HG03060 (cell line): ENCODE results near the gene IQGAP2.

Source experiments
- ATAC-seq: cut with Tn5 transposase; IDR thresholded peaks from one replicate; pipeline ENCODE4 v1.9.1; 2021; ENCODE audit warnings: low read depth, moderate number of reproducible peaks; ENCODE audit not compliant: unreplicated experiment

IQGAP2 gene

GRCh38 chr5:76634661-76635060, 231.6 kb downstream of the IQGAP2 start:
- no peak for ATAC-seq

GRCh38 chr5:76637490-76637889, 234.4 kb downstream of the IQGAP2 start:
- no peak for ATAC-seq

GRCh38 chr5:76638479-76638878, 235.4 kb downstream of the IQGAP2 start:
- no peak for ATAC-seq

GRCh38 chr5:76641514-76642120, 238.5 kb downstream of the IQGAP2 start:
- no peak for ATAC-seq

GRCh38 chr5:76642390-76643040, 239.4 kb downstream of the IQGAP2 start:
- ATAC-seq: no peak

- ATAC-seq: no peak
These were observed 240.3 kb downstream of the IQGAP2 start for GRCh38 chr5:76643371-76643770.

GRCh38 chr5:76649140-76649539, 246.1 kb downstream of the IQGAP2 start:
- no peak for ATAC-seq

GRCh38 chr5:76652809-76653414, 249.8 kb downstream of the IQGAP2 start:
- no peak for ATAC-seq

- no peak for ATAC-seq
These were observed 254.0 kb downstream of the IQGAP2 start for GRCh38 chr5:76657091-76657490.

- no peak for ATAC-seq
These were observed 254.7 kb downstream of the IQGAP2 start for GRCh38 chr5:76657683-76658311.

GRCh38 chr5:76660360-76660759, 257.3 kb downstream of the IQGAP2 start:
- ATAC-seq: no peak

GRCh38 chr5:76662521-76662920, 259.4 kb downstream of the IQGAP2 start:
- no peak for ATAC-seq

GRCh38 chr5:76663573-76663972, 260.5 kb downstream of the IQGAP2 start:
- ATAC-seq: no peak

- no peak for ATAC-seq
These were observed 261.0 kb downstream of the IQGAP2 start for GRCh38 chr5:76664079-76664478.

- no peak for ATAC-seq
These were observed 264.4 kb downstream of the IQGAP2 start for GRCh38 chr5:76667495-76667894.

- ATAC-seq: no peak
These were observed 266.2 kb downstream of the IQGAP2 start for GRCh38 chr5:76669245-76669644.

GRCh38 chr5:76670508-76670907, 267.4 kb downstream of the IQGAP2 start:
- no peak for ATAC-seq

- ATAC-seq: no peak
These were observed 269.2 kb downstream of the IQGAP2 start for GRCh38 chr5:76672242-76672641.

- ATAC-seq: no peak
These were observed 270.0 kb downstream of the IQGAP2 start for GRCh38 chr5:76673125-76673524.

- ATAC-seq: no peak
These were observed 271.4 kb downstream of the IQGAP2 start for GRCh38 chr5:76674330-76675066.

GRCh38 chr5:76675364-76675763, 272.3 kb downstream of the IQGAP2 start:
- no peak for ATAC-seq
